K562 (cell line): ENCODE measurements around the gene YPEL3. TPM values are rescaled to one million over a fixed set of nuclear protein-coding genes. Genes with fewer than 3 reads are reported as not detected.

ENCODE experiments used
- ELF1 ChIP-seq: fragments of 200-800 bp; sonication (Bioruptor generic); IDR thresholded peaks from 2 replicates; pipeline ENCODE4 v1.6.1; 2016; ENCODE audit warnings: missing genetic modification characterization, missing compliant biosample characterization
- ETV1 ChIP-seq: fragments of 450-650 bp; conservative IDR thresholded peaks from 2 replicates; pipeline ENCODE4 v1.6.1; 2016; ENCODE audit warnings: missing genetic modification characterization, control low read depth, low read depth, missing compliant biosample characterization
- FOXJ2 ChIP-seq: fragments of 200-800 bp; sonication (Bioruptor generic); IDR thresholded peaks from 2 replicates; pipeline ENCODE4 v1.6.1; 2016; ENCODE audit warnings: missing genetic modification characterization, missing compliant biosample characterization
- HEY1 ChIP-seq: fragments of 250-450 bp; sonication (Bioruptor Pico); IDR thresholded peaks from 2 replicates; pipeline ENCODE4 v1.5.0; 2020; ENCODE audit warnings: mild to moderate bottlenecking, moderate library complexity, borderline replicate concordance
- JUND ChIP-seq, 2 experiments: IDR thresholded peaks; 2 replicates in 1 of 2; 3 replicates in 1 of 2; pipeline ENCODE4 v1.6.1; 2011; ENCODE audit warnings: borderline replicate concordance in 2 of 2, low read depth in 2 of 2, low read length in 2 of 2, improper control_type of control experiment in 1 of 2, missing biosample characterization in 1 of 2, missing genetic modification characterization in 1 of 2, missing genetic modification reagents in 1 of 2
- MBD2 ChIP-seq: sonication (generic); IDR thresholded peaks from 2 replicates; pipeline ENCODE4 v1.6.1; 2016; ENCODE audit warnings: low read depth, borderline replicate concordance
- MIER1 ChIP-seq: fragments of 450-650 bp; IDR thresholded peaks from 2 replicates; pipeline ENCODE4 v1.6.1; 2016; ENCODE audit warnings: antibody characterized with exemption, mild to moderate bottlenecking, low read depth
- MTA3 ChIP-seq: fragments of 450-650 bp; formaldehyde crosslinking; IDR thresholded peaks from 2 replicates; pipeline ENCODE4 v1.6.1; 2017; ENCODE audit warnings: mild to moderate bottlenecking, borderline replicate concordance
- NFATC3 ChIP-seq: fragments of 450-650 bp; IDR thresholded peaks from 2 replicates; pipeline ENCODE4 v1.6.1; 2017; ENCODE audit warnings: mild to moderate bottlenecking
- NR3C1 ChIP-seq: sonication (generic); formaldehyde crosslinking; IDR thresholded peaks from 2 replicates; pipeline ENCODE4 v1.8.1; 2022; ENCODE audit warnings: missing genetic modification reagents
- PHF20 ChIP-seq: fragments of 450-650 bp; IDR thresholded peaks from 2 replicates; pipeline ENCODE4 v1.6.1; 2018; ENCODE audit not compliant: partially characterized antibody
- POLR2A ChIP-seq: fragments of 450-650 bp; conservative IDR thresholded peaks from 2 replicates; pipeline ENCODE4 v1.6.1; 2016
- RNF2 ChIP-seq: sonication (generic); IDR thresholded peaks from 2 replicates; pipeline ENCODE4 v1.6.1; 2016
- SIX5 ChIP-seq, 2 experiments: IDR thresholded peaks; 2 replicates each; pipeline ENCODE4 v1.6.1; 2011; ENCODE audit warnings: low read length in 2 of 2, borderline replicate concordance in 1 of 2, low read depth in 1 of 2, mild to moderate bottlenecking in 1 of 2, moderate library complexity in 1 of 2; ENCODE audit not compliant: insufficient read depth in 1 of 2
- SMC3 ChIP-seq: conservative IDR thresholded peaks from 2 replicates; pipeline ENCODE4 v1.6.1; 2011; ENCODE audit warnings: low read depth, low read length, improper control_type of control experiment; ENCODE audit not compliant: insufficient read depth
- SUPT5H ChIP-seq: fragments of 450-650 bp; IDR thresholded peaks from 2 replicates; pipeline ENCODE4 v1.6.1; 2016
- ZBTB17 ChIP-seq: fragments of 450-650 bp; formaldehyde crosslinking; IDR thresholded peaks from 2 replicates; pipeline ENCODE4 v1.4.0; 2020; ENCODE audit warnings: mild to moderate bottlenecking
- polyA plus RNA-seq, 8 experiments: library from polyadenylated mRNA; depleted of rRNA in 4 of 8; stranded (reverse) in 5 of 8; unstranded in 3 of 8; fragments of >200 nt; fragmentation: Nextera tagmentation in 2 of 8; fragmentation: Illumina TruSeq in 1 of 8; extraction: Ambion mirVana in 2 of 8; extraction: Trizol in 1 of 8; gene quantifications; 2 replicates each; pipeline versions ENCODE4 v1.2.1 to v1.2.3, GENCODE V29; 2011 to 2014; ENCODE audit warnings: inconsistent platforms in 1 of 8, missing spikeins in 1 of 8
- total RNA-seq, 7 experiments: library from RNA; depleted of rRNA in 6 of 7; stranded (reverse); fragments of >200 nt in 6 of 7; fragmentation: Illumina TruSeq in 2 of 7; extraction: Trizol in 2 of 7; gene quantifications; 2 replicates each; pipeline versions ENCODE4 v1.2.1 to v1.2.3, GENCODE V29; 2011 to 2021; ENCODE audit warnings: low replicate concordance in 1 of 7
- TF ChIP-seq, protein P1 (sequence below): sonication (generic); formaldehyde crosslinking; IDR thresholded peaks from 2 replicates; pipeline ENCODE4 v1.8.0; 2023; ENCODE audit warnings: missing genetic modification reagents, mild to moderate bottlenecking, borderline replicate concordance
- TF ChIP-seq, protein P2 (sequence below): fragments of 250-450 bp; sonication (Bioruptor Pico); IDR thresholded peaks from 2 replicates; pipeline ENCODE4 v1.9.0; 2021; ENCODE audit warnings: mild to moderate bottlenecking
- TF ChIP-seq, protein P3 (sequence below): sonication (generic); formaldehyde crosslinking; IDR thresholded peaks from 2 replicates; pipeline ENCODE4 v1.4.0; 2020; ENCODE audit warnings: mild to moderate bottlenecking, missing genetic modification reagents

The YPEL3 gene
- total and polyA plus RNA-seq, 9 of the 15 experiments (the other 6 are each of a cell fraction or from before 2014, with no cell fraction given): 0.41 to 15.0 (median 2.9) TPM

DNA sequence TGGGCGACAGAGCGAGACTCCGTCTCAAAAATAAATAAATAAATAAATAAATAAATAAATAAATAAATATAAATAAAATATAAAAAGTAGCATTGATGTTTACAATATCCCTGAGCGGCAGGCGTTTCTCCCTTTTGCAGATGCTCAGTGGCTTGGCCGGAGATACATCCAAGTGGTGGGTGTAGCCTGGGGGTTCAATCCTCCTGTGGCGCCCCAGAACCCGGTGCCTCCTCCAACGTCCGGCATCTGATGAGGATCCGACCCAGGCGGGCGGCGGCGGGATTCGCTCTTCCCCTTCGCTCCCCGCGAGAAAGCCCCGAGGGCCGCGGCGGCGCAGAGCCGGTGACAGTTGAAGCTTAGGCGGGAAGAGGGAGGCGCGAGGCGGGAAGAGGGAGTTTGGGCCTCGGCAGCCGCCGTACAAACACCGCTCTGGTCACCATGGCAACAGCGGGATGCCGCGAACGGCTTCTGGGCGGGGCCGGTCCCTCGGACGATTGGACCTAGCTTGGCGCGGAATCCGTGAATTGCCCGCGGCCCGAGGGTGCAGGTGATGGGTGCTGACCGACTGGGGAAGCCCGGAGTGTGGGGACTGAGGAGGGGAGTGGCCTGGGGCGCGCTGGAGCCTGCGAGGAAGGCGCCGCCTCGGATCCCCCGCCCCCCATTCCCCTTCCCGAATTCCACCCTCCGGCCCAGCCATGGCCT lies 43.2 kb downstream of the YPEL3 start (continued):
- TF ChIP-seq JUND (IDR thresholded peaks at IDR 0.05; ENCODE audit: borderline replicate concordance, low read depth, low read length) (0 out of 2 replicates have a peak, but pooled peaks have one; percentile 42), JUND (tag; IDR thresholded peaks at IDR 0.05; ENCODE audit: borderline replicate concordance, low read depth, low read length) (peak; percentile 35; the same call in 1 of the 3 replicates), ELF1 (peak; percentile 24; the same call in 1 of the 2 replicates), PHF20 (peak; percentile 59), SIX5 (IDR thresholded peaks at IDR 0.05; ENCODE audit: borderline replicate concordance in 1 of 2, insufficient read depth in 1 of 2, low read depth in 1 of 2, low read length in 2 of 2) (0 out of 4 replicates have a peak, but pooled peaks of 1 of the 2 experiments have one; percentile 23), NR3C1 (CRISPR knock-in tag) (peak; percentile 67; the same call in 1 of the 2 replicates), POLR2A (peak; percentile 57), NFATC3 (no peak), ZBTB17 (0 out of 2 replicates have a peak, but pooled peaks have one; percentile 37), ETV1 (tag) (0 out of 2 replicates have a peak, but pooled peaks have one; percentile 24), HEY1 (CRISPR knock-in tag) (no peak), SMC3 (0 out of 2 replicates have a peak, but pooled peaks have one; percentile 23), MIER1 (no peak; the same call in 1 of the 2 replicates), SUPT5H (0 out of 2 replicates have a peak, but pooled peaks have one; percentile 47), RNF2 (peak; percentile 96), MTA3 (peak; percentile 100), MBD2 (peak; percentile 25; the same call in 1 of the 2 replicates), FOXJ2 (peak; percentile 93)
- TF ChIP-seq, protein P1, sequence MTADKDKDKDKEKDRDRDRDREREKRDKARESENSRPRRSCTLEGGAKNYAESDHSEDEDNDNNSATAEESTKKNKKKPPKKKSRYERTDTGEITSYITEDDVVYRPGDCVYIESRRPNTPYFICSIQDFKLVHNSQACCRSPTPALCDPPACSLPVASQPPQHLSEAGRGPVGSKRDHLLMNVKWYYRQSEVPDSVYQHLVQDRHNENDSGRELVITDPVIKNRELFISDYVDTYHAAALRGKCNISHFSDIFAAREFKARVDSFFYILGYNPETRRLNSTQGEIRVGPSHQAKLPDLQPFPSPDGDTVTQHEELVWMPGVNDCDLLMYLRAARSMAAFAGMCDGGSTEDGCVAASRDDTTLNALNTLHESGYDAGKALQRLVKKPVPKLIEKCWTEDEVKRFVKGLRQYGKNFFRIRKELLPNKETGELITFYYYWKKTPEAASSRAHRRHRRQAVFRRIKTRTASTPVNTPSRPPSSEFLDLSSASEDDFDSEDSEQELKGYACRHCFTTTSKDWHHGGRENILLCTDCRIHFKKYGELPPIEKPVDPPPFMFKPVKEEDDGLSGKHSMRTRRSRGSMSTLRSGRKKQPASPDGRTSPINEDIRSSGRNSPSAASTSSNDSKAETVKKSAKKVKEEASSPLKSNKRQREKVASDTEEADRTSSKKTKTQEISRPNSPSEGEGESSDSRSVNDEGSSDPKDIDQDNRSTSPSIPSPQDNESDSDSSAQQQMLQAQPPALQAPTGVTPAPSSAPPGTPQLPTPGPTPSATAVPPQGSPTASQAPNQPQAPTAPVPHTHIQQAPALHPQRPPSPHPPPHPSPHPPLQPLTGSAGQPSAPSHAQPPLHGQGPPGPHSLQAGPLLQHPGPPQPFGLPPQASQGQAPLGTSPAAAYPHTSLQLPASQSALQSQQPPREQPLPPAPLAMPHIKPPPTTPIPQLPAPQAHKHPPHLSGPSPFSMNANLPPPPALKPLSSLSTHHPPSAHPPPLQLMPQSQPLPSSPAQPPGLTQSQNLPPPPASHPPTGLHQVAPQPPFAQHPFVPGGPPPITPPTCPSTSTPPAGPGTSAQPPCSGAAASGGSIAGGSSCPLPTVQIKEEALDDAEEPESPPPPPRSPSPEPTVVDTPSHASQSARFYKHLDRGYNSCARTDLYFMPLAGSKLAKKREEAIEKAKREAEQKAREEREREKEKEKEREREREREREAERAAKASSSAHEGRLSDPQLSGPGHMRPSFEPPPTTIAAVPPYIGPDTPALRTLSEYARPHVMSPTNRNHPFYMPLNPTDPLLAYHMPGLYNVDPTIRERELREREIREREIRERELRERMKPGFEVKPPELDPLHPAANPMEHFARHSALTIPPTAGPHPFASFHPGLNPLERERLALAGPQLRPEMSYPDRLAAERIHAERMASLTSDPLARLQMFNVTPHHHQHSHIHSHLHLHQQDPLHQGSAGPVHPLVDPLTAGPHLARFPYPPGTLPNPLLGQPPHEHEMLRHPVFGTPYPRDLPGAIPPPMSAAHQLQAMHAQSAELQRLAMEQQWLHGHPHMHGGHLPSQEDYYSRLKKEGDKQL (CRISPR knock-in tag): peak; percentile 89
- TF ChIP-seq, protein P2, sequence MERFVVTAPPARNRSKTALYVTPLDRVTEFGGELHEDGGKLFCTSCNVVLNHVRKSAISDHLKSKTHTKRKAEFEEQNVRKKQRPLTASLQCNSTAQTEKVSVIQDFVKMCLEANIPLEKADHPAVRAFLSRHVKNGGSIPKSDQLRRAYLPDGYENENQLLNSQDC (CRISPR knock-in tag): peak; percentile 21; the same call in 1 of the 2 replicates
- TF ChIP-seq, protein P3, sequence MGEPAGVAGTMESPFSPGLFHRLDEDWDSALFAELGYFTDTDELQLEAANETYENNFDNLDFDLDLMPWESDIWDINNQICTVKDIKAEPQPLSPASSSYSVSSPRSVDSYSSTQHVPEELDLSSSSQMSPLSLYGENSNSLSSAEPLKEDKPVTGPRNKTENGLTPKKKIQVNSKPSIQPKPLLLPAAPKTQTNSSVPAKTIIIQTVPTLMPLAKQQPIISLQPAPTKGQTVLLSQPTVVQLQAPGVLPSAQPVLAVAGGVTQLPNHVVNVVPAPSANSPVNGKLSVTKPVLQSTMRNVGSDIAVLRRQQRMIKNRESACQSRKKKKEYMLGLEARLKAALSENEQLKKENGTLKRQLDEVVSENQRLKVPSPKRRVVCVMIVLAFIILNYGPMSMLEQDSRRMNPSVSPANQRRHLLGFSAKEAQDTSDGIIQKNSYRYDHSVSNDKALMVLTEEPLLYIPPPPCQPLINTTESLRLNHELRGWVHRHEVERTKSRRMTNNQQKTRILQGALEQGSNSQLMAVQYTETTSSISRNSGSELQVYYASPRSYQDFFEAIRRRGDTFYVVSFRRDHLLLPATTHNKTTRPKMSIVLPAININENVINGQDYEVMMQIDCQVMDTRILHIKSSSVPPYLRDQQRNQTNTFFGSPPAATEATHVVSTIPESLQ (CRISPR knock-in tag): peak; percentile 98
